ENCODE data around the gene YARS2. TPM values are rescaled to one million over a fixed set of nuclear protein-coding genes. Genes with fewer than 3 reads are reported as not detected.

YARS2 gene
- total RNA-seq: 10 to 100 TPM; 17.0 to 19.3 TPM

DNA sequence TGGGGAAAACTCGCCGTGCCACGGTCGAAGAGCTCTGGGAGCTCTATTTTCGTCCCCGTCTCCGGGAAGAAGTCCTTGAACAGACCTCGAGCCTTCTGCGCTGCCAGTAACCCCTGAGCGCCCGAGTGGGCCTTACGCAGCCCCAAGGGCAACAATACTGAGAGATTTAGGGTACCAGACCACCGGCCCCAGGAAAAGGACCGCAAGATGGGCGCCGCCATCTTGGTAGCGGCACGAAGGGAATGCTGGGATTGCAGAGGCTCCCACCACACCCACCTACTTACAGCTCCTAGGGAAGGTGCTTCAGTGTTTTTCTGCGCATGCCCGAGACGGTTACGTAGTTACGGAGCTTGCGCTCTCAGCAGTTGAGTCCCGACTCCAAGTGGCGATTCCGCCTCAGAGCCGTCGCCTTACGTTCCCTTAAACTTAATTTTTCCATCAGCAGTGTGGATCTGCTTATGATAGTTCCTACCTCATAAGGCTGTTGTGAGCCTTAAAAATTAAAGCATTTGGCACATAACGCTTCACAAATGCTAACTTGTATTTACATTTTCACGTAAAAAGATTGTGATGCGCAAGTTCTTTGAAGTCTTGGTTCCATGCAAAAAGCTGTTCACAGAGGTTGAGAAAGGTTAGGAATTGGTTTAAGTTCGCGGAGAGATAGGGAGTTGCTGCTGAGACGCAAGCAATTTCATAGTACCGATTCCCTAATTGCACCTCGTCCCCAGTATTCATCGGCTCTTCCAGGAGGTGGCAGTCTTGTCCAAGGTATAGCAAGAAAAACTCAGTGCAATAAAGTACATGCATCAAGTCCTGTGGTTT is at the start of gene YARS2:
TSS of gene YARS2 (minus strand) at position 244 of the 822 bp plus-strand sequence. CDS start at position 221, 23 bp downstream.
- peaks cover 20% of the 10 kb centered on the region for H3K4me1 Mint-ChIP-seq
- POLR2A ChIA-PET: interaction anchor here (0.5 to 3.2 kb wide), 14 partner anchors 9 to 1266 kb away, joined by 3 to 39 read pairs (median 6); partner anchors contain the start of genes ALG10, DNM1L, ETFBKMT and RESF1
- H3K27me3 Mint-ChIP-seq: peaks cover 1% of the 10 kb centered on the region
- peak within 1 kb of the TSS; percentile 78 for H3K27ac Mint-ChIP-seq
- DNase-seq: peak; percentile 90
- H3K36me3 Mint-ChIP-seq (ENCODE audit: low read depth): peaks cover 25% of the 10 kb centered on the region
- CTCF ChIA-PET: interaction anchor here (0.7 to 4.8 kb wide), 35 partner anchors 9 to 1367 kb away, joined by 3 to 87 read pairs (median 4); partner anchors contain the start of genes ALG10, DNM1L and FGD4
- peak within 1 kb of the TSS; percentile 79 for H3K4me3 Mint-ChIP-seq
- H3K9me3 Mint-ChIP-seq: no peaks in the 10 kb centered on the region

DNA sequence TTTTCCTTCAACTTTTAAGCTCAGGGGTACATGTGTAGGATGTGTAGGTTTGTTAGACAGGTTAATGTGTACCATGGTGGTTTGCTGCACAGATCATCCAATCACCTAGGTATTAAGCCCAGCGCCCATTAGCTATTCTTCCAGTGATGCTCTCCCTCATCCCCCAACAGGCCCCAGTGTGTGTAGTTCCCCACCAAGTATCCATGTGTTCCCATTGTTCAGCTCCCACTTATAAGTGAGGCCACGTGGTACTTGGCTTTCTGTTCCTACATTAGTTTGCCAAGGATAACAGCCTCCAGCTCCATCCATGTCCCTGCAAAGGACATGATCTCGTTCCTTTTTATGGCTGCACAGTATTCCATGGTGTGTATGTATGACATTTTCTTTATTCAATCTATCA is 48.6 kb upstream of the YARS2 start:
- H3K4me1 Mint-ChIP-seq: no peaks in the 10 kb centered on the region
- POLR2A ChIA-PET: no interaction called here
- peaks cover 4% of the 10 kb centered on the region for H3K27me3 Mint-ChIP-seq
- H3K9me3 Mint-ChIP-seq: no peaks in the 10 kb centered on the region
- no peak for DNase-seq
- CTCF ChIA-PET: no interaction called here
- no peaks in the 10 kb centered on the region for H3K36me3 Mint-ChIP-seq (ENCODE audit: low read depth)
- no peak overlapping the region for H3K27ac Mint-ChIP-seq
- no peak overlapping the region for H3K4me3 Mint-ChIP-seq

DNA sequence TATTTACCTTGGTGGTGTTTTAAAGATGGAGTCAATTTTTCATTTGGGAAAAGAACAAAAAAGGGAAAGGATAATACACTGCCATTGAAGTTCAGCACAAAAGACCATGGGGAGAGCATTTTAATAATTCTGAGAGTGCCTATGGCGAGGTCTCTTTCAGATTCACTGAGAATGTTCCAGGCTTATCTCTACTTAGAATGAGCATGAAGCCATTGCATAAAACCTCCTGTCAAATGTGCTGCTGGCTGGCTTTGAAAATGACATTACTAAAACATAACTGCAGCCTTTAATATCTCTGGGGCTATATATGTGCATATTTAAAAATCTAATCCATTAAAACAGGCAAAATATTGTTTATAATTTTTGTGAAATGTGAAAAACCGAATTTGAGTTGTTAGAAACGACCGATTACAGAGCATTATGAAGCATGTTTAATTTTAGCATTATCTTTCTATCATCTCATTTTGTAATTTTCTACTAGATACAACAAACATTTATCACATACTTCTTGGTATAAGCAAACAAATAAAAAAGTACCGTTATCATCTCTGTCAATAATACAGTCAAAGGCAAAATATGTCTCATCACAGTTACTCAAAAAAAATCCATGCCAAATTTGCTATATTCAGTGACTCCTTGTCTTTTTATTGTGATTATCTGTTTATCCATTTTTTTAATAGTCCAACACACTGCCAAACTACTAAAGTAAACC is 45.7 kb upstream of the YARS2 start:
- H3K4me3 Mint-ChIP-seq: no peak overlapping the region

DNA sequence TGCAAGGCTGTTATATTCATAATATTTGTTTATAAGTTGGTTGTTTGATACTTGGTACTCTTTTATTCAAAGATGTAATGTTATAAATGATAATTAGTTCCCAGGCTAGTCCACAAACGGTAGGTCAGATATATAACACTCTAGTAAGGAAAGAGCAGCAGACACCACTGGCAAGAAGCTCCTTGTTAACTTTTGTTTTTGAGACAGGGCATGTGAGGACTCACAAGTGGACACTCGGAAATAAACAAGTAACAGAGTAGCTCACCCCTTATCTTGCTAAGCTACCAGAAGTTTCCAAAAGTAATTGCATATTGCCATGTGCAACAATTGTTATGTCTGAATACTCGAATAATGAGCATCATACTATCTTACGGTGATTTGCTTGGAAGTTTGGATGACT is 38.6 kb upstream of the YARS2 start:
- ChIA-PET POLR2A (no interaction called here), CTCF (interaction anchor here (0.6 kb wide), 1 partner anchor 1184 kb away, joined by 3 read pairs; no protein-coding TSS in a partner anchor)
- no peaks in the 10 kb centered on the region for H3K4me1 Mint-ChIP-seq
- no peak overlapping the region for H3K27ac Mint-ChIP-seq
- DNase-seq: no peak
- no peak overlapping the region for H3K4me3 Mint-ChIP-seq
- H3K9me3 Mint-ChIP-seq: no peaks in the 10 kb centered on the region
- H3K27me3 Mint-ChIP-seq: no peaks in the 10 kb centered on the region
- no peaks in the 10 kb centered on the region for H3K36me3 Mint-ChIP-seq (ENCODE audit: low read depth)

More for the DNA sequence above, 45.7 kb upstream of the YARS2 start:
- Mint-ChIP-seq H3K4me1 (no peaks in the 10 kb centered on the region), H3K36me3 (ENCODE audit: low read depth) (no peaks in the 10 kb centered on the region), H3K27ac (no peak overlapping the region), H3K9me3 (no peaks in the 10 kb centered on the region), H3K27me3 (no peaks in the 10 kb centered on the region)
- POLR2A ChIA-PET: no interaction called here
- CTCF ChIA-PET: no interaction called here
- DNase-seq: no peak

DNA sequence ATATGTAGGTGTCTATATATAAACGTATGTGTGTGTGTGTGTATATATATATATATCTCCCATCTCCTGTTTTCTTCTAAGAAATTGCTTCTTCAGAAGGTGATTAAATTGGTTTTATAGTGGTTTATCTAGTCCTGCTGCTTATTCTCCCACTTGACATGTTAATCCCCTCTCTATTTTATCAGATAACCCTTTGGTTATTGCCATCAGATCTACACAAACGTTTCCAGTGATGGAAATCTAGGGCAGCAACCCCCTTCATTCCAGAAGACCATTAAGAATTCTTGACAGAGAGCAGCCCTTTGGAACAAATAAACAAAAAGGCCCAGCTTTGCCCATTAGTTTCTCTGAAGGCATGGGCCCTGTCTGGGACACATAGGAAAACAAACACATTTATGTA is 34.2 kb upstream of the YARS2 start:
- ChIA-PET POLR2A (no interaction called here), CTCF (no interaction called here)
- Mint-ChIP-seq H3K36me3 (ENCODE audit: low read depth) (no peaks in the 10 kb centered on the region), H3K9me3 (no peaks in the 10 kb centered on the region), H3K27ac (no peak overlapping the region), H3K4me3 (no peak overlapping the region), H3K27me3 (no peaks in the 10 kb centered on the region), H3K4me1 (no peaks in the 10 kb centered on the region)
- DNase-seq: no peak

DNA sequence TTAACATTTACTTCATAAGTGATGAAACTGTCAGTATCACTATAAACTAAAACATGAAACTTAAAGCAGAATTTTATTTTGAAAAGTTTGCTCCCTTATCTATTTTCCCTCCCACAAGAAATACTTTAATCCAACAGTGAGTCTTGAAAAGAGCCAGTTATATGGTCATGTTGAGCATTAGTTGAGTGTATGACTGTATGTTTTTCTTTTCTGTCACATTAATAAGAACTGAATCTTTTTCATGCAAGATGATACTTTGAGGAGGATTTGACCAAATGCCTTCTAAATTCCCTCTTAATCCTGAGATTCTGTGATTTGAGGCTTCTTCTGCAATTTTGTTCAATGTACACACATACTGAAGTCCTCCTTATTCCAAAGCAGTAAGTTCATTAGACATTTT is 33.7 kb upstream of the YARS2 start:
- Mint-ChIP-seq H3K27me3 (no peaks in the 10 kb centered on the region), H3K36me3 (ENCODE audit: low read depth) (no peaks in the 10 kb centered on the region), H3K4me1 (no peaks in the 10 kb centered on the region), H3K9me3 (no peaks in the 10 kb centered on the region), H3K4me3 (no peak overlapping the region), H3K27ac (no peak overlapping the region)
- POLR2A ChIA-PET: no interaction called here
- DNase-seq: no peak
- CTCF ChIA-PET: no interaction called here

DNA sequence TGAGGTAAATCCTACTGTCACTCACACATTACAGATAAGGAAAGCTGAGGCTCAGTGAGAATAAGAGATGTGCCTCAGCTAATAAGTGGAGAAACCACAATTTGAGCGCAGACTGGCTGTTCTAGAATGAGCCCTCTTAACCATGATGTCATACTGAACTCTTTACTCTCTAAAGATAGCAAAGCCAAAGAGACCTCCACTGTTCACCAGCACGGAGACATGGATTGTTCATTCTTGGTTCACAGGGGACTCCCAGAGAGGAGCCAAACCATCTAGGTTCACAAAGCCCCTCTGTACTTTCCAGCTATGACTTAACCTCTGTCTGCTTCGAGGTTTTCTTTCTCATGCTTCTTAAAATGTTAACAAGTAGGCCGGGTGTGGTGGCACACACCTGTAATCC is 32.7 kb upstream of the YARS2 start:
- Mint-ChIP-seq H3K27ac (no peak overlapping the region), H3K36me3 (ENCODE audit: low read depth) (no peaks in the 10 kb centered on the region), H3K4me1 (no peaks in the 10 kb centered on the region), H3K9me3 (no peaks in the 10 kb centered on the region), H3K27me3 (no peaks in the 10 kb centered on the region), H3K4me3 (no peak overlapping the region)
- DNase-seq: no peak
- POLR2A ChIA-PET: no interaction called here
- CTCF ChIA-PET: no interaction called here

DNA sequence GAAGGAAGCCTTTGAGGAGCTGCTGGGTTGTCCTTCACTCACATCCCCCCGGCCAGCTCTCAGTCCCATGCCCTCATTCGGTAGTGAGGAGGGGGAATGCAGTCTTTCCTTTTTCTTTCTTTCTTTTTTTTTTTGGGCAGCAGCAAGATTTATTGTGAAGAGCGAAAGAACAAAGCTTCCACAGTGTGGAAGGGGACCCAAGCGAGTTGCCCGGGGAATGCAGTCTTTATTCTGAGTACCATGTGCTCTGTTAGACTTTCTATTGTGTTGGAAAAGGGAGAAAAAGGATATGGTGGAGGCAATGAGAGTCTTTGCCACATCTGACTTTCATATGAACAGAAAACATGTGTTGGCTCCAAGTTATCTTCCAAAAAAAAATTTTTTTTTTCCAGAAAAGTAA is 29.9 kb upstream of the YARS2 start:
- Mint-ChIP-seq H3K27ac (no peak overlapping the region), H3K36me3 (ENCODE audit: low read depth) (no peaks in the 10 kb centered on the region), H3K27me3 (no peaks in the 10 kb centered on the region)

DNA sequence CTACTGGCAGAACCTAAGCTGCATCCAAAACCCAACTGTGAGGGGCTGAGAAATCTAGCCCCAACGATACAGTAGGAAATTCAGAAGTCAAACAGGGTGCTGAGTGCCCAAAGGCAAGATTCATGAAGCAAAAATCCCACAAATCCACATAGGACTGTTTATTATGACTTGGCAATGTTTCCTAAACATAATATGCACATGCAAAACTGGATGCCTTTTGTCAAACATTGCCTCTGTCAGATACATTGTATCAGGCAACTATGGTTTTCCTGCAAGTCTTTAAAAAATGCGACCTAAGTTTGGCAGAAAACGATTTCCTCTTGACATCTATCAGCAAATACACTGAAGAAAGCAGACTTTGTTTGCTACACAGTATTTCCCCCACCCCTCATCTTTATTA is 27.3 kb upstream of the YARS2 start:
- Mint-ChIP-seq H3K4me1 (no peaks in the 10 kb centered on the region), H3K9me3 (no peaks in the 10 kb centered on the region), H3K27ac (no peak overlapping the region), H3K4me3 (no peak overlapping the region), H3K27me3 (no peaks in the 10 kb centered on the region), H3K36me3 (ENCODE audit: low read depth) (no peaks in the 10 kb centered on the region)
- ChIA-PET CTCF (no interaction called here), POLR2A (no interaction called here)
- DNase-seq: no peak

More for the DNA sequence above, 29.9 kb upstream of the YARS2 start:
- no peak overlapping the region for H3K4me3 Mint-ChIP-seq
- ChIA-PET POLR2A (no interaction called here), CTCF (no interaction called here)
- H3K9me3 Mint-ChIP-seq: no peaks in the 10 kb centered on the region
- no peak for DNase-seq
- no peaks in the 10 kb centered on the region for H3K4me1 Mint-ChIP-seq

DNA sequence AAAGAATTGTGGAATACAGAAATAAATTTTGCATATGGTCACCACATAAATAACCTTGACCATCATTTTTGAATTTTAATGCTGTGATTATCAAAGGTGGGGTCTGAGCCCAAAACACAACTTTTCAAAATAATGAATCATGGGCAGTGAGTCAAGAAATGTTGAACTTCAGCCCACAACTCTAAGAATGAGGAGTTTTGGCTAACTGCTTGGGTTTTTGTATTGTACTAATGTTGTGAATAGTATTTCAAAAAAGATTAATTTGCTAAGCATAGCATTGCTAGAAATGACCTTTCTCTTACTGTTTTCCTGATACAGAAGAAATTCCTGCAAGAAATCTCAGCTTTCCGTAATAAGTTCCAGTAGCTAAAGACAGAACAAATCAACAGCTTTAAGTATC is 24.4 kb upstream of the YARS2 start:
- no peak for DNase-seq
- H3K27ac Mint-ChIP-seq: no peak overlapping the region
- H3K27me3 Mint-ChIP-seq: peaks cover 8% of the 10 kb centered on the region
- H3K4me1 Mint-ChIP-seq: no peaks in the 10 kb centered on the region
- no peak overlapping the region for H3K4me3 Mint-ChIP-seq
- no peaks in the 10 kb centered on the region for H3K36me3 Mint-ChIP-seq (ENCODE audit: low read depth)
- ChIA-PET POLR2A (no interaction called here), CTCF (interaction anchor here (0.5 kb wide), 1 partner anchor 21 kb away, joined by 3 read pairs; no protein-coding TSS in a partner anchor)
- no peaks in the 10 kb centered on the region for H3K9me3 Mint-ChIP-seq

DNA sequence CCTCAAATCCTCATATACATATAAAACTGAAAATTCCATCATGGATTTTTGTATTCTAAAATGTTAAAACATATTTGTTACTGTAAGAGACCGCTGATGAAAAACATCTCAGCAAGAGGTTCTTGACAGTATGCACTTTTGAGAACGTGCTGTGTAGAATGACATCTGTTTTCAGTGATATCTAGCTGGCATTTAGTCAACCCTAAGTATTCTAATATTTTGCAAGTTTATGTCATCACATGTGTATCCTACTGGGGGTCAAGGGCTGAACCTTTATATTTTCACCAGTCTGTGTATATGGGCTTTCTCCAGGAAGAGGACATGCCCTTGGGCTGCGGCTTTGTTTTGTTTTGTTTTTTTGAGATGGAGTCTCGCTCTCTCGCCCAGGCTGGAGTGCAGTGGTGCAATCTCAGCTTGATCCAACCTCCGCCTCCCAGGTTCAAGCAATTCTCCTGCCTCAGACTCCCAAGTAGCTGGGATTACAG is 22.0 kb upstream of the YARS2 start:
- Mint-ChIP-seq H3K27me3 (peaks cover 8% of the 10 kb centered on the region), H3K9me3 (no peaks in the 10 kb centered on the region), H3K27ac (no peak overlapping the region), H3K4me3 (no peak overlapping the region), H3K36me3 (ENCODE audit: low read depth) (no peaks in the 10 kb centered on the region), H3K4me1 (no peaks in the 10 kb centered on the region)
- CTCF ChIA-PET: no interaction called here
- POLR2A ChIA-PET: no interaction called here
- no peak for DNase-seq

DNA sequence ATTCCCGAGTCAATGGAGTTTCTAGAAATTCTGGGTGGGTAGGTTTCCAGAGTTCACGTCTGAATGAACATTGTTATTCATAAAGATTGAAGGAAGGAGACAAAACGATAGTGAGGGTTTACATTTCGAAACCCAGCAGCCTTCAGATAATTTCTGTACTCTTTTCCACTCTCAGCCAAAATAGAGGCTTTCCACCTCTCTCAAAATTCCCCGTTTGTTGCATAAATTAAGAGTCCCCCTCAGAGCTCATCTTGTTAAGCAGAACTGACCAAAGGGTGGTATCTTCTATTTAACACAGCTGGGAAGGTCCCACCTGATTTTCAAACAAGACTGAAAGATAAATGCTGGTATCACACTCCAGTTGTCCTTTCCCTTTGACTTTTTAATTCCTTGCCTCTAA is 21.5 kb upstream of the YARS2 start:
- DNase-seq: no peak
- no peaks in the 10 kb centered on the region for H3K9me3 Mint-ChIP-seq
- H3K27me3 Mint-ChIP-seq: peaks cover 12% of the 10 kb centered on the region
- no peaks in the 10 kb centered on the region for H3K4me1 Mint-ChIP-seq
- CTCF ChIA-PET: no interaction called here
- no peak overlapping the region for H3K27ac Mint-ChIP-seq
- POLR2A ChIA-PET: no interaction called here
- H3K4me3 Mint-ChIP-seq: no peak overlapping the region
- H3K36me3 Mint-ChIP-seq (ENCODE audit: low read depth): no peaks in the 10 kb centered on the region

DNA sequence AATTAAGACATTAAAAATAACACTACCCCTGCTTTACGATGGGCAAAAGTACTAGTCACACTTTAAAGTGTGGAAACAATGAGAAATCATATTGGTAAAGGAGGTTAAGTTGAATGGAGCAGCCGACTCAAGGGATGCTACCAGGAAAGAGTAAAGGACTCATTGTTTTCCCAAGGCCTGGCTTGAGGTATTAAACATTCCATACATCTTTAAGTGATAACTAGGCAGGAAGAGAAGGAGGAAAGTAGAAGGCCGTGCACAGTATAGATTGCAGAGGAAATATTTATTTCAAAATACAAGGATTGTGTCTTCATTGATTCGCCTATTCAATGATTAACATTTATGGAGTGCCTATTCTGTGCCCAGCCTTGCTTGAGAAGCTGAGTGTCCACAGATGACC is 20.6 kb upstream of the YARS2 start:
- CTCF ChIA-PET: no interaction called here
- peaks cover 12% of the 10 kb centered on the region for H3K27me3 Mint-ChIP-seq

More for the DNA sequence above, 20.6 kb upstream of the YARS2 start:
- POLR2A ChIA-PET: no interaction called here
- no peak for DNase-seq
- no peak overlapping the region for H3K4me3 Mint-ChIP-seq
- no peaks in the 10 kb centered on the region for H3K4me1 Mint-ChIP-seq
- H3K9me3 Mint-ChIP-seq: no peaks in the 10 kb centered on the region
- H3K27ac Mint-ChIP-seq: no peak overlapping the region
- no peaks in the 10 kb centered on the region for H3K36me3 Mint-ChIP-seq (ENCODE audit: low read depth)

Data from activated CD4-positive, alpha-beta memory T cell treated with anti-CD3 and anti-CD28 coated beads, Interleukin-2, amount 10 ng/mL, durations not matched to agents 7 days and 5 days (primary cell).